K562 (cell line): ENCODE results near the gene NTRK1. TPM values are rescaled to one million over a fixed set of nuclear protein-coding genes. Genes with fewer than 3 reads are reported as not detected.

Experiments
- ATAC-seq: fragments of 200-7000 bp; cut with Tn5 transposase; 3 replicates; pipeline ENCODE4 v1.9.1; 2020; ENCODE audit warnings: moderate library complexity
- BruUV-seq: library from RNA; stranded (reverse); fragments of 400-500 nt; replicated peaks from 2 replicates; lab custom pipeline; 2021; lab: Mats Ljungman, UMichigan
- CTCF ChIA-PET: fragments of 300-600 bp; formaldehyde crosslinking; extraction: SDS; loops from one replicate; lab custom pipeline; 2021; ENCODE audit warnings: low intra/inter-chr PET ratio; lab: Yijun Ruan, JAX
- POLR2A ChIA-PET: fragments of 300-600, 350-650 bp; sonication (Branson Sonifier 250); formaldehyde crosslinking; extraction: SDS; loops from one replicate; lab custom pipeline; 2021; ENCODE audit warnings: antibody characterized with exemption, inconsistent platforms; lab: Yijun Ruan, JAX
- DNase-seq, 4 experiments: peaks; one replicate each; pipeline versions ENCODE4 v3.0.0 to v3.0.0-alpha.2; 2011 to 2018; ENCODE audit warnings: low spot score in 3 of 4, mixed read lengths in 3 of 4; ENCODE audit errors: extremely low read depth in 1 of 4
- FAIRE-seq: peaks from 2 replicates; lab custom pipeline; 2011; peaks lifted over from hg19 to GRCh38; lab: Jason Lieb, UNC
- H2AFZ ChIP-seq: 2 replicates; pipeline ENCODE4 v1.6.0; 2011; ENCODE audit warnings: low read depth, low read length, control low read depth, inconsistent platforms
- H3K27ac ChIP-seq: fragments of 200-600 bp; 3 replicates; pipeline ENCODE4 v1.8.0; 2011; ENCODE audit warnings: low read depth, mild to moderate bottlenecking, control low read depth, inconsistent platforms, low read length, moderate library complexity, mixed read lengths; ENCODE audit errors: extremely low read depth
- H3K27me3 ChIP-seq, 2 experiments: fragments of 300-600 bp in 1 of 2; 2 replicates in 1 of 2; 3 replicates in 1 of 2; pipeline versions ENCODE4 v1.6.0 to v1.8.0; 2011; ENCODE audit warnings: inconsistent platforms in 2 of 2, low read length in 2 of 2, mild to moderate bottlenecking in 1 of 2, mixed read lengths in 1 of 2, moderate library complexity in 1 of 2; ENCODE audit not compliant: control insufficient read depth in 2 of 2, insufficient read depth in 2 of 2
- H3K36me3 ChIP-seq: fragments of 300-600 bp; 3 replicates; pipeline ENCODE4 v1.8.0; 2011; ENCODE audit warnings: mild to moderate bottlenecking, low read length, inconsistent platforms; ENCODE audit not compliant: control insufficient read depth, insufficient read depth
- H3K4me1 ChIP-seq, 2 experiments: fragments of 200-600 bp in 1 of 2; replicated peaks in 1 of 2; 2 replicates in 1 of 2; 3 replicates in 1 of 2; pipeline versions ENCODE4 v1.5.1 to v1.8.0; 2011; ENCODE audit warnings: inconsistent platforms in 2 of 2, low read length in 2 of 2, mild to moderate bottlenecking in 1 of 2, mixed read lengths in 1 of 2, moderate library complexity in 1 of 2; ENCODE audit not compliant: control insufficient read depth in 2 of 2, insufficient read depth in 2 of 2
- H3K4me2 ChIP-seq: 2 replicates; pipeline ENCODE4 v1.6.1; 2011; ENCODE audit warnings: low read length, control low read depth, inconsistent platforms, mixed read lengths; ENCODE audit not compliant: insufficient read depth
- H3K4me3 ChIP-seq: fragments of 200-600 bp; sonication (generic), shearing (Covaris generic); 2 replicates; pipeline ENCODE4 v1.5.1; 2016; ENCODE audit warnings: control low read depth, inconsistent platforms
- H3K79me2 ChIP-seq: fragments of 200-600 bp; 3 replicates; pipeline ENCODE4 v1.8.0; 2011; ENCODE audit warnings: low read length, inconsistent platforms; ENCODE audit not compliant: control insufficient read depth, insufficient read depth
- H3K9ac ChIP-seq, 2 experiments: 2 replicates each; pipeline versions ENCODE4 v1.6.0 to v1.6.1; 2011; ENCODE audit warnings: low read depth in 2 of 2, low read length in 2 of 2, control low read depth in 1 of 2, inconsistent platforms in 1 of 2, mild to moderate bottlenecking in 1 of 2, mixed read lengths in 1 of 2; ENCODE audit not compliant: insufficient read depth in 1 of 2
- H3K9me1 ChIP-seq: one replicate; pipeline ENCODE4 v1.6.0; 2011; ENCODE audit warnings: inconsistent platforms, mild to moderate bottlenecking, low read length, moderate library complexity; ENCODE audit not compliant: control insufficient read depth, insufficient read depth
- H3K9me3 ChIP-seq: replicated peaks from 2 replicates; pipeline ENCODE4 v1.5.1; 2011; ENCODE audit warnings: low read depth, low read length, inconsistent platforms; ENCODE audit not compliant: control insufficient read depth, insufficient read depth
- H4K20me1 ChIP-seq: replicated peaks from 2 replicates; pipeline ENCODE4 v1.6.1; 2011; ENCODE audit warnings: low read length, inconsistent platforms, mixed read lengths; ENCODE audit not compliant: control insufficient read depth, insufficient read depth
- BRD9 ChIP-seq: fragments of 450-650 bp; IDR thresholded peaks from 2 replicates; pipeline ENCODE4 v1.6.1; 2018; ENCODE audit warnings: low read depth; ENCODE audit not compliant: partially characterized antibody
- CREB3L1 ChIP-seq: fragments of 450-650 bp; IDR thresholded peaks from 2 replicates; pipeline ENCODE4 v1.6.1; 2014; ENCODE audit warnings: low read depth, mild to moderate bottlenecking, moderate library complexity, borderline replicate concordance
- SIX5 ChIP-seq, 2 experiments: IDR thresholded peaks; 2 replicates each; pipeline ENCODE4 v1.6.1; 2011; ENCODE audit warnings: low read length in 2 of 2, borderline replicate concordance in 1 of 2, low read depth in 1 of 2, mild to moderate bottlenecking in 1 of 2, moderate library complexity in 1 of 2; ENCODE audit not compliant: insufficient read depth in 1 of 2
- STAT5B ChIP-seq: fragments of 250-450 bp; sonication (Bioruptor Pico); IDR thresholded peaks from 2 replicates; pipeline ENCODE4 v1.8.0; 2021; ENCODE audit warnings: mild to moderate bottlenecking, inconsistent platforms
- TRIM24 ChIP-seq, 2 experiments: fragments of 450-650 bp; IDR thresholded peaks; 2 replicates each; pipeline ENCODE4 v1.6.1; 2016
- ZNF695 ChIP-seq: fragments of 450-650 bp; formaldehyde crosslinking; IDR thresholded peaks from 2 replicates; pipeline ENCODE4 v1.4.0; 2020; ENCODE audit warnings: mild to moderate bottlenecking, moderate library complexity
- WGBS: fragments of 100-300 bp; shearing (Covaris generic); methylation state at CpG from one replicate; pipeline ENCODE4 v1.1.6; 2016; ENCODE audit warnings: low coverage, mixed read lengths; ENCODE audit not compliant: insufficient coverage; ENCODE audit errors: missing lambda C conversion rate; 5-methylcytosine and 5-hydroxymethylcytosine counted together
- in situ Hi-C: fragments of 300-500 bp; cut with MboI; formaldehyde crosslinking; loops from 4 replicates; pipeline ENCODE4 v1.15.0; 2018; ENCODE audit warnings: inconsistent platforms, mixed read lengths
- intact Hi-C: fragments of 100-400 bp; cut with micrococcal nuclease; formaldehyde crosslinking; loops from 2 replicates; pipeline ENCODE4 v1.14.2; 2022
- polyA plus RNA-seq, 8 experiments: library from polyadenylated mRNA; depleted of rRNA in 4 of 8; stranded (reverse) in 5 of 8; unstranded in 3 of 8; fragments of >200 nt; fragmentation: Nextera tagmentation in 2 of 8; fragmentation: Illumina TruSeq in 1 of 8; extraction: Ambion mirVana in 2 of 8; extraction: Trizol in 1 of 8; gene quantifications; 2 replicates each; pipeline versions ENCODE4 v1.2.1 to v1.2.3, GENCODE V29; 2011 to 2014; ENCODE audit warnings: inconsistent platforms in 1 of 8, missing spikeins in 1 of 8
- total RNA-seq, 7 experiments: library from RNA; depleted of rRNA in 6 of 7; stranded (reverse); fragments of >200 nt in 6 of 7; fragmentation: Illumina TruSeq in 2 of 7; extraction: Trizol in 2 of 7; gene quantifications; 2 replicates each; pipeline versions ENCODE4 v1.2.1 to v1.2.3, GENCODE V29; 2011 to 2021; ENCODE audit warnings: low replicate concordance in 1 of 7

The NTRK1 gene
- total and polyA plus RNA-seq, 9 of the 15 experiments (the other 6 are each of a cell fraction or from before 2014, with no cell fraction given) = 0.46 to 30.0 (median 7.9) TPM

GRCh38 chr1:156920233-156921052, 59.8 kb downstream of the NTRK1 start, which contains the start of gene LRRC71 (continued):
- 0 out of 2 replicates have a peak, but pooled peaks have one; percentile 27 for TF ChIP-seq CREB3L1

- H3K36me3 ChIP-seq = no peaks in the 10 kb centered on the region
- H3K27ac ChIP-seq = no peak overlapping the region
- H3K4me1 ChIP-seq = peaks cover 24 to 34% of the 10 kb centered on the region in 2 experiments
- H3K9ac ChIP-seq = peak overlapping the region in 1 of 2 experiments; percentile 91; a peak in 2 of 4 replicates
- no peak for ATAC-seq
- BruUV-seq = no TSS peak
- H2AFZ ChIP-seq = peak overlapping the region; percentile 91
- H3K4me2 ChIP-seq = peak overlapping the region; percentile 71; the same call in 1 of the 2 replicates
- intact Hi-C loops = loop anchor here (2.0 to 5.0 kb wide), 2 partner anchors 154 to 194 kb away; partner anchors contain the start of genes ISG20L2 and METTL25B
- no peaks in the 10 kb centered on the region for H3K9me1 ChIP-seq
- H3K79me2 ChIP-seq = no peaks in the 10 kb centered on the region
- in situ Hi-C loops = no loop called here
- H3K4me3 ChIP-seq = no peak overlapping the region
- ChIA-PET CTCF (interaction anchor here (0.7 to 2.9 kb wide), 6 partner anchors 11 to 232 kb away, joined by 3 to 19 read pairs (median 4); partner anchors contain the start of gene PEAR1), POLR2A (interaction anchor here (1.4 kb wide), 1 partner anchor 195 kb away, joined by 3 read pairs; no protein-coding TSS in a partner anchor)
- H3K9me3 ChIP-seq = no peaks in the 10 kb centered on the region
- TF ChIP-seq TRIM24 (IDR thresholded peaks at IDR 0.05) = no peak
- TF ChIP-seq BRD9 = no peak
- TF ChIP-seq ZNF695 (CRISPR knock-in tag) = no peak
- TF ChIP-seq STAT5B = no peak
- no peak for TF ChIP-seq SIX5 (IDR thresholded peaks at IDR 0.05; ENCODE audit: borderline replicate concordance in 1 of 2, insufficient read depth in 1 of 2, low read depth in 1 of 2, low read length in 2 of 2)
- no peaks in the 10 kb centered on the region for H4K20me1 ChIP-seq
- no peak for DNase-seq
- 43% methylated on average over 7 of the region's 7 CpGs for WGBS
- no peak for FAIRE-seq
- peaks cover 8 to 17% of the 10 kb centered on the region in 2 experiments; a peak in 3 of 5 replicates for H3K27me3 ChIP-seq
Measured at GRCh38 chr1:156921053-156921529, 60.4 kb downstream of the NTRK1 start.
